DOHH2 (cell line): ENCODE data around the gene GHDC.

Source experiments
- EZH2phosphoT487 ChIP-seq: fragments of 200-600 bp; sonication (generic); IDR thresholded peaks from 2 replicates; pipeline ENCODE4 v1.6.1; 2017; ENCODE audit warnings: borderline replicate concordance, mild to moderate bottlenecking, antibody characterized with exemption, low read length, moderate library complexity, mixed read lengths
- TF ChIP-seq, protein P1 (sequence below): fragments of 200-600 bp; sonication (generic); IDR thresholded peaks from one replicate; pipeline ENCODE4 v1.5.1; 2014; ENCODE audit warnings: antibody characterized with exemption, mild to moderate bottlenecking, low read depth, low read length; ENCODE audit not compliant: poor library complexity, severe bottlenecking

- TF ChIP-seq, protein P1, sequence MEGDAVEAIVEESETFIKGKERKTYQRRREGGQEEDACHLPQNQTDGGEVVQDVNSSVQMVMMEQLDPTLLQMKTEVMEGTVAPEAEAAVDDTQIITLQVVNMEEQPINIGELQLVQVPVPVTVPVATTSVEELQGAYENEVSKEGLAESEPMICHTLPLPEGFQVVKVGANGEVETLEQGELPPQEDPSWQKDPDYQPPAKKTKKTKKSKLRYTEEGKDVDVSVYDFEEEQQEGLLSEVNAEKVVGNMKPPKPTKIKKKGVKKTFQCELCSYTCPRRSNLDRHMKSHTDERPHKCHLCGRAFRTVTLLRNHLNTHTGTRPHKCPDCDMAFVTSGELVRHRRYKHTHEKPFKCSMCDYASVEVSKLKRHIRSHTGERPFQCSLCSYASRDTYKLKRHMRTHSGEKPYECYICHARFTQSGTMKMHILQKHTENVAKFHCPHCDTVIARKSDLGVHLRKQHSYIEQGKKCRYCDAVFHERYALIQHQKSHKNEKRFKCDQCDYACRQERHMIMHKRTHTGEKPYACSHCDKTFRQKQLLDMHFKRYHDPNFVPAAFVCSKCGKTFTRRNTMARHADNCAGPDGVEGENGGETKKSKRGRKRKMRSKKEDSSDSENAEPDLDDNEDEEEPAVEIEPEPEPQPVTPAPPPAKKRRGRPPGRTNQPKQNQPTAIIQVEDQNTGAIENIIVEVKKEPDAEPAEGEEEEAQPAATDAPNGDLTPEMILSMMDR = no peak
- no peak for TF ChIP-seq EZH2phosphoT487
Measured at GRCh38 chr17:42233994-42234393, 39.7 kb upstream of the GHDC start.
